ENCODE results near the gene ACER2. TPM values are rescaled to one million over a fixed set of nuclear protein-coding genes. Genes with fewer than 3 reads are reported as not detected.

The ACER2 gene
- total and polyA plus RNA-seq, 2 donors: 5.1 to 57.7 TPM

- H3K4me1 ChIP-seq (ENCODE audit: insufficient read depth): no peaks in the 10 kb centered on the region
- 74% methylated on average over 2 of the region's 2 CpGs for WGBS
- no peak for DNase-seq (ENCODE audit: extremely low spot score)
- no peak overlapping the region for H3K27ac ChIP-seq (ENCODE audit: low read depth)
- H3K36me3 ChIP-seq (ENCODE audit: insufficient read depth): peaks cover 7% of the 10 kb centered on the region
- no peak overlapping the region for H3K4me3 ChIP-seq (ENCODE audit: low read depth, low read length)
Observed at GRCh38 chr9:19445452-19445851, 36.6 kb downstream of the ACER2 start.

- WGBS: 85% methylated on average over 7 of the region's 7 CpGs
- H3K4me3 ChIP-seq (ENCODE audit: low read depth, low read length): no peak overlapping the region
- H3K27ac ChIP-seq (ENCODE audit: low read depth): no peak overlapping the region
- H3K36me3 ChIP-seq (ENCODE audit: insufficient read depth): peaks cover 7% of the 10 kb centered on the region
- H3K4me1 ChIP-seq (ENCODE audit: insufficient read depth): no peaks in the 10 kb centered on the region
- no peak for DNase-seq (ENCODE audit: extremely low spot score)
Observed at GRCh38 chr9:19446361-19446861, 37.6 kb downstream of the ACER2 start.

GRCh38 chr9:19451240-19452087, 42.7 kb downstream of the ACER2 start:
- DNase-seq (ENCODE audit: extremely low spot score): no peak
- 89% methylated on average over 9 of the region's 9 CpGs for WGBS
- no peak overlapping the region for H3K4me3 ChIP-seq (ENCODE audit: low read depth, low read length)
- H3K4me1 ChIP-seq (ENCODE audit: insufficient read depth): no peaks in the 10 kb centered on the region
- peaks cover 9% of the 10 kb centered on the region for H3K36me3 ChIP-seq (ENCODE audit: insufficient read depth)
- H3K27ac ChIP-seq (ENCODE audit: low read depth): no peak overlapping the region

- H3K4me3 ChIP-seq (ENCODE audit: low read depth, low read length): no peak overlapping the region
- 56% methylated on average over 3 of the region's 3 CpGs for WGBS
- no peak overlapping the region for H3K27ac ChIP-seq (ENCODE audit: low read depth)
- no peak for DNase-seq (ENCODE audit: extremely low spot score)
- H3K36me3 ChIP-seq (ENCODE audit: insufficient read depth): peaks cover 2% of the 10 kb centered on the region
- peaks cover 1% of the 10 kb centered on the region for H3K4me1 ChIP-seq (ENCODE audit: insufficient read depth)
Observed at GRCh38 chr9:19456426-19456825, 47.6 kb downstream of the ACER2 start.

- Histone ChIP-seq H3K27ac (ENCODE audit: low read depth) (no peak overlapping the region), H3K4me3 (ENCODE audit: low read depth, low read length) (no peak overlapping the region), H3K4me1 (ENCODE audit: insufficient read depth) (peaks cover 1% of the 10 kb centered on the region), H3K36me3 (ENCODE audit: insufficient read depth) (no peaks in the 10 kb centered on the region)
- DNase-seq (ENCODE audit: extremely low spot score): peak; percentile 79
- 21% methylated on average over 12 of the region's 12 CpGs for WGBS
Observed at GRCh38 chr9:19456996-19457692, 48.3 kb downstream of the ACER2 start.

- Histone ChIP-seq H3K36me3 (ENCODE audit: insufficient read depth) (no peaks in the 10 kb centered on the region), H3K4me3 (ENCODE audit: low read depth, low read length) (no peak overlapping the region), H3K4me1 (ENCODE audit: insufficient read depth) (peaks cover 1% of the 10 kb centered on the region), H3K27ac (ENCODE audit: low read depth) (no peak overlapping the region)
- DNase-seq (ENCODE audit: extremely low spot score): no peak
- WGBS: 19% methylated on average over 5 of the region's 5 CpGs
Observed at GRCh38 chr9:19457693-19458009, 48.8 kb downstream of the ACER2 start.

GRCh38 chr9:19460243-19460642, 51.4 kb downstream of the ACER2 start:
- no peak overlapping the region for H3K4me3 ChIP-seq (ENCODE audit: low read depth, low read length)
- H3K36me3 ChIP-seq (ENCODE audit: insufficient read depth): no peaks in the 10 kb centered on the region
- H3K4me1 ChIP-seq (ENCODE audit: insufficient read depth): peaks cover 1% of the 10 kb centered on the region
- DNase-seq (ENCODE audit: extremely low spot score): no peak
- 75% methylated on average over 6 of the region's 6 CpGs for WGBS
- no peak overlapping the region for H3K27ac ChIP-seq (ENCODE audit: low read depth)

- no peak overlapping the region for H3K4me3 ChIP-seq (ENCODE audit: low read depth, low read length)
- H3K27ac ChIP-seq (ENCODE audit: low read depth): no peak overlapping the region
- no peaks in the 10 kb centered on the region for H3K36me3 ChIP-seq (ENCODE audit: insufficient read depth)
- no peak for DNase-seq (ENCODE audit: extremely low spot score)
- peaks cover 1% of the 10 kb centered on the region for H3K4me1 ChIP-seq (ENCODE audit: insufficient read depth)
- 94% methylated on average over 26 of the region's 26 CpGs for WGBS
Observed at GRCh38 chr9:19461135-19461534, 52.3 kb downstream of the ACER2 start.

- Histone ChIP-seq H3K4me1 (ENCODE audit: insufficient read depth) (no peaks in the 10 kb centered on the region), H3K4me3 (ENCODE audit: low read depth, low read length) (no peak overlapping the region), H3K27ac (ENCODE audit: low read depth) (no peak overlapping the region), H3K36me3 (ENCODE audit: insufficient read depth) (no peaks in the 10 kb centered on the region)
- no peak for DNase-seq (ENCODE audit: extremely low spot score)
- 77% methylated on average over 23 of the region's 23 CpGs for WGBS
Observed at GRCh38 chr9:19464061-19464763, 55.4 kb downstream of the ACER2 start.

GRCh38 chr9:19464764-19465585, 56.2 kb downstream of the ACER2 start:
- Histone ChIP-seq H3K4me3 (ENCODE audit: low read depth, low read length) (peak overlapping the region; percentile 57), H3K4me1 (ENCODE audit: insufficient read depth) (no peaks in the 10 kb centered on the region), H3K36me3 (ENCODE audit: insufficient read depth) (no peaks in the 10 kb centered on the region), H3K27ac (ENCODE audit: low read depth) (no peak overlapping the region)
- no peak for DNase-seq (ENCODE audit: extremely low spot score)
- WGBS: 12% methylated on average over 49 of the region's 49 CpGs

- no peak overlapping the region for H3K27ac ChIP-seq (ENCODE audit: low read depth)
- no peak for DNase-seq (ENCODE audit: extremely low spot score)
- 84% methylated on average over 13 of the region's 13 CpGs for WGBS
Observed at GRCh38 chr9:19465586-19466279, 56.9 kb downstream of the ACER2 start.

GRCh38 chr9:19466280-19466639, 57.5 kb downstream of the ACER2 start:
- DNase-seq (ENCODE audit: extremely low spot score): no peak
- no peak overlapping the region for H3K4me3 ChIP-seq (ENCODE audit: low read depth, low read length)
- no peak overlapping the region for H3K27ac ChIP-seq (ENCODE audit: low read depth)
- H3K36me3 ChIP-seq (ENCODE audit: insufficient read depth): no peaks in the 10 kb centered on the region
- no peaks in the 10 kb centered on the region for H3K4me1 ChIP-seq (ENCODE audit: insufficient read depth)
- WGBS: 91% methylated on average over 2 of the region's 2 CpGs

More at GRCh38 chr9:19465586-19466279, 56.9 kb downstream of the ACER2 start:
- Histone ChIP-seq H3K4me3 (ENCODE audit: low read depth, low read length) (no peak overlapping the region), H3K4me1 (ENCODE audit: insufficient read depth) (no peaks in the 10 kb centered on the region), H3K36me3 (ENCODE audit: insufficient read depth) (no peaks in the 10 kb centered on the region)

All from urinary bladder (tissue), 4 donors.